Stimulated activated CD8-positive, alpha-beta memory T cell treated with anti-CD3 and anti-CD28 coated beads, Interleukin-15, amount 100 ng/mL, for 48 hours (primary cell): Measurements from ENCODE around the gene STK33.

Source experiments
- DNase-seq, 2 donors: peaks; one replicate each; pipeline ENCODE4 v3.0.0-alpha.2; 2020; ENCODE audit warnings: low read depth in 2 of 2

The STK33 gene

DNA sequence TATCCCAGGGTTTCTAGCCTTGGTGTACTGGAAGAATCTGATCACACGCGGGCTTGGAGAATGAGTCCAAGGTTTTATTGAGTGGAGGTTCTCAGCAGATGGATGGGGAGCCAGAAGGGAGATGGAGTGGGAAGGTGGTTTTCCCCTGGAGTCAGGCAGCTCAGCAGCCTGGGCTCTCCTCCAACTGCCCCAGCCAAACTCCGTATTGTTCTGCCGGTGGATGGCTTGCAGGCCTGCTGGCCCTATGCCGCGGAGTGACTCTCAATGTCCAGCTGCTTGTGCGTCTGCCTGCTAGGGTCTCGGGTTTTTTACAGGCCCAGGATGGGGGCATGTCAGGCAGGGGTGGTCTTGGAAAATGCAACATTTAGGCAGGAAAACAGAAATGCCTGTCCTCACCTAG, 168.0 kb downstream of the STK33 start:
- no peak for DNase-seq

DNA sequence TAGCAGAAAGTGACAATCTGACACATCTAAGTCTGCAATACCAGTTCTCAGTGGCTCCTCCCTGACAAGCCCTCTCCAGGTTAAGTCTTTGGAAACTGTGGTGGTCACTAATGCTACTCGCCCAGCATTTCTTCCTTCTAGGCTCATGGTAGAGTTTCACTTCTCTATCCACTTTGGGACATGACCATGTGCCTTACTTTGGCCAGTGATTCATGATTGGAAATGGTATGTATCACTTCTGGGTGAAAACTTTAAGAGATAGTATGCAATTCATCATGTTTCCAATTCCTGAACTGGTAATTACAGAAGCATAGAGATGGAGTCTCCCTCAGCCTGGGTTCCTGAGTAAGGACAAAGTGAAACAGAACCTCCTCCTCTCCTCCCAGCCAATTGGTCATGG, 178.8 kb downstream of the STK33 start:
- DNase-seq, result no peak

DNA sequence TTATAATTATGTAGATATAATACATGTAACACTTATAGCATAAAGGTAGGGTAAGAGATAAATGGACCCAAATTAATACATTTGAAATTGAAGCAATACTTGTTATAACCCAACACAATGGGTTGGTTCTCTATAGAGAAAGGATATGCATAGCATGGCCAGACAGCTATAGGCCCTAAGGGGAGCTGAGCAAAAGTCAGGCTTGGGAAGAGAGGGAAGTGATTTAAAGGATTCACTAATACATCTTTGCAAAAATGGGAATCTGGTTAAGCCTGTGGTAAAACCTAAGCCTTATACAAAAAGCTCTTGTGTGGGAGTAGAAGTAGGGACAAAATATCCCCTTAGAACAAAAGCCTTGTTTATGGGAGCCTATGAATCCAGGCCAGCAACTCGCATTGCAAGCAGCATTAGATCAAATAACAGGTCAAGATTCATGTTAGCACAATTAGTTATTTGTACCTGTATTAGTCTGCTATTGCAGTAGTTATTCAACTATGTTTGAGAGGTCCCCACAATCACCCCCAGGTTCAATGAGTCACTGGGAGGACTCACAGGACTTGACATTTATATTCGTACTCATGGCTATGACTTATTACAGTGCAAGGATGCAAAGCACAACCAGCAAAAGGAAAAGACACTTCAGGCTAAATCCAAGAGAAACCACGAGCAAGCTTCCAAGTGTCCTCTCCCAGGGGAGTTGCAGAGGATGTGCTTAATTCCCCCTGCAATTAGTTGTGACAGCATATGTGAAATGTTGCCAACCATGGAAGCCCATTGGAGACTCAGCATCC, 185.7 kb downstream of the STK33 start:
- DNase-seq, result no peak

DNA sequence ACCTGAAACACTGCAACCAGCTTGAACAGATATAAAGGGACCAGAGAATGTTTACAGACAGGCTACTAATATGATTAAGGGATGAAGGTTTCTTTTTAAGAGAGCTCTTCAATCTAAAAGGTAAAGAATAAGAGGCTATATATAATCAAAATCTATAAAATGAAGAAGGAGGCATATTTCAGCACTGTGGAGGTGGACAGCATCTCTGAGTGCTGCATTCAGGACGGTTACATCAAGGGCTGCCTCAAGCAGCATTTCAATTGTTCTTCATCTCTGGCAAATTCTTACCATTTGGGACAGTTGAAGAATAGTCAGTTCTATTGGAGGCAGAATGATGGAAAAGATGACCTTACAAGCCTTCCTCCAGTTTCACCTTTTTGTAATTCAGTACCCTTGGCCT, 190.7 kb downstream of the STK33 start:
- DNase-seq, result no peak

DNA sequence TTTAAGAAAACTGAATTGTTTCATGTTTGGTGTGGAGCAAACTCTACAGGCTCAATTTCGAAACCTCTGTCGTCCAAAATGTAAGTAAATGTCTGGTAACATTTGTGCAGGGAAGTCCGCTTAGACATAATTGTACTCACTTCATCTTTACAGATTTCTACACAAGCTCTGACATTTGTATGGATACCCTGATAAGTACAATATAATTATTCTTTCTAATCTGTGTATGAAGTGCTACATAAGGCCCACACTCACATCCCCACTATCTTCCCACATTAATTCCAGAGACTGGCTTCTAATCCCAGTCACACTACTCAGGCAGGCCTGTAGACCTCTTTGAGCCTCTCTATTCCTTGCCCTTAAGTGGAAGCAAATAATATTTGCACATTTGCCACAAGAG, 201.1 kb downstream of the STK33 start:
- no peak for DNase-seq

DNA sequence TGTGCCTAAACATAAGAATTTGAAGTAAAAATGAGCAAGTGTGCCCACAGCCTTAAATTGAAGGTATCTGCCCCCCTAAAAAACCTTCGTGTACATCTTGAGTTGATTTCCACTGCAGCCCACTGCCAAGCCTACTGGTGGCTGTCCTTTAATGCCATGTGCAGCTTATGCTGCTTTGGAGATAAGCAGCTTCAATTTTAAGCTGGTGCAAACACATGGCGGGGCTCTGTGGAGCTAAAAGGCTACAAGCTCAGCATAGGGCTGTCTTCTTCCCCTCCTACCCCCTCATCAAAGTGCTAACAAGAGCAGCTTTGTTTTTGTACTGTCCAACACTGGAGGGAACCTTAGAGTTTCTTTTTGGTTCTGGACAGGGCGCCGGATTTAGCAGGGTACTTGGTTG, 201.9 kb downstream of the STK33 start:
- no peak for DNase-seq

DNA sequence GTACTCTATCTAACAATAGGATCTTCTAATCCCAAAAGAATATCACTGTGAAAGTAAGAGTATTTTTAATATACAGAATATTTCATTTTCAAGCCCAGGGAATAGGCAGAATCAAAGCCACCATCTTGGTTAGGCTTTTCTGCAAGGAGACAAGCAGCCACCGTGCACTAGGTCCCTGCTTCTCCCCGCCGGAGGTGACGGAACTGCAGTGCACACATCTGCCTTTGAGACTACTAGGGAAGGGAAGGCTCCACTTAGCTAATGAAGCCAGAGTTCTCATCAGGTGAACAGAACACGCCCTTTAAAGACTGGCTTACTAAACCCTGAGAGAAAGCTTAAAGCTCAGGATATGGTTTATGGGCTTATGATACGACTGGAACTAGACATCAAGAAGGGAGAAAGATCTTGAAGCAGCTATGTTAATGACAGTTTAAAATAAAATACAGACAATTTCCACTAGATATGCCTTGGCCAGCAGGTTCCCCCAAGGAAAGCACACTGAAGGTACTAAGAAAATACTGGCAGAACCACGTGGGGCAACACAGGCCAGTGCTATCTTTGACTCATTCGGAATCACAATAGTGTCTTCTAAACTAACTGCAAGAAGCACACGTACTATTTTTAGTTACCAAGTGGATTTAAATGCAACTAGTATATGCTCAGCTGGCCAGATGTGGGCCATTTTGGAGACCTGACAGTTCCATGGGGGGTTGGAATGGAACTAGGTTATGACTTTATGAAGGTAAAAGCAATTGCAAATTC, 203.0 kb downstream of the STK33 start:
- DNase-seq, result no peak

DNA sequence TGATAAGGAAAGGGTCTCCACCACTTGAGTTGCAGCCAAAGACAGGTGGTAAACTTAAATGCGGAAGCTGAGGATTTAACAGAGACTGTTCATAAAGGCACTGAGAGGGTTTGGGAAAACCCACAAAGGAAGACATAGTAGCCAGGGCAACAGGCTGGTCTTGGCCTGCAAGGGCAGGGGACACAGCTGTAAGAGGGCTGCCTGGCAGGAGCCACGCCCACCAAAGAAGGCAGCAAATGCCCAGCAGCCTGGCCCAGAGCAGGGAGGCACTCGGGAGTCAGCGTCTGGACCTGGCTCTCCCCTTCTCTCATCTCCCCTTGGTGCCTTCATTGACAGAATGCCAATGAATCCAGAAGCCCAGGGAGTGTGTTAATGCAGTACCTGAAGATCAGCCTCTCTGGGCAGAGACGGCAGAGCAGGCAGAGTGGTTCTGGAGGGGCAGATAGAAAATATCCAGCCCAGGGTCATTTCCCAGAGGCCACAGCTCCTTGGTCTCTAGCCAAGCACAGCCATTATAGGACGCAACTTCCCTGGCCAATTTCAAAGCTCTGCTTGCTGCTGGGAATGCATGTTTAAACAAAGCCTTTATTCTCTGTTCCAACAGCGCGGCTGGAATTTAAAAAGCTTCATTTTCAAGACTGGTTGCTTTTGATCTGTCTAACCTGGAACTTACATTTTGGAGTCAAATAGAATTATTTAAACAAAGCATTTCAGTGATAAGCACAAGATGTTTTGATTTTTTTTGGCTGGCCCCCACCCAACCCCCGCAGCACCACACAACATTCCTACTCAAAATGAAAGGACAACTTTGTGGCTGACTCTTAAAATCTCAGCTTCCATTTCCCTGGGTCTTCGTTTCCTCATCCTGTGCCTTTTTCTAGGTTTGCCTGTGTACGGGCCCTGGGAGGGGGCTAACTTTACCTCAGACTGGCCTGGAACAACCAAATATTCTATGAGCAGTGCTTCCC, 204.7 kb downstream of the STK33 start:
- DNase-seq, result no peak

DNA sequence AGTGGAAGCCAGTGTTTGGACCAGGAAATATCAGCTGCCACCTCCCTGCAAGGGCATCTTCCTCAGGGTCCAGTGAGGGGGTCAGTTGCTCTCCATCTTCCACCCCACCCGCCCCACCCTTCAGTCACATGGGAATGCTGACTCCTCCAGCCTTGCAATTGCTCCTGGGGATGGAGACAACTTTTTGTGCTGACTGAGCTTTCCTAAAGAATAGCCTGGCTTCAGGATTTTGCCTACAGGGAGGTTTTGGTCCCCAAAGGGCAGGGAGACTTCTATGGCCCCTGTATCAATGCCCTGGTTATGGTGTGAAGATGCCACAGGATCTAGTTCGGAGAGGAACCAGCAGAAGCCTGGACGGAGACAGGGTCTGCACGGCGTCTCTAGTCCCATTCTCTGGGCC, 206.3 kb downstream of the STK33 start:
- no peak for DNase-seq

DNA sequence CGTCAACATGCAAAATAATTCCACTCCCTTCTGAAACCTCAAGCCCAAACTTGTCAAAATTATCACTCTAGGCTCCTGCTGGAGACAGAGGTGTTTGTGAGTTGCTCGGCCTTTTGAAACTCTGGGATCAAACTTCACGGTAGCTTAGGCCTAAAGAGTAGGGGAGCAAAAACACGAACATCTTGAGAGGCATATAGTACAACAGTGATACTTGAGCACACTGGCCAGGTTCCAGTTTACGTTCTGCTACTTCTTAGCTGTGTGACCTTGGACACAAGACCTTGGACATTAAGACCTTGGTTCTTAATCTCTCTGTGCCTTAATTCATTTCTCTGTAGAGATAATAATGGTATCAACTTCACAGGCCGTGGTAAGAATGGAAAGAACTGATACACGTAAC, 206.9 kb downstream of the STK33 start:
- no peak for DNase-seq

DNA sequence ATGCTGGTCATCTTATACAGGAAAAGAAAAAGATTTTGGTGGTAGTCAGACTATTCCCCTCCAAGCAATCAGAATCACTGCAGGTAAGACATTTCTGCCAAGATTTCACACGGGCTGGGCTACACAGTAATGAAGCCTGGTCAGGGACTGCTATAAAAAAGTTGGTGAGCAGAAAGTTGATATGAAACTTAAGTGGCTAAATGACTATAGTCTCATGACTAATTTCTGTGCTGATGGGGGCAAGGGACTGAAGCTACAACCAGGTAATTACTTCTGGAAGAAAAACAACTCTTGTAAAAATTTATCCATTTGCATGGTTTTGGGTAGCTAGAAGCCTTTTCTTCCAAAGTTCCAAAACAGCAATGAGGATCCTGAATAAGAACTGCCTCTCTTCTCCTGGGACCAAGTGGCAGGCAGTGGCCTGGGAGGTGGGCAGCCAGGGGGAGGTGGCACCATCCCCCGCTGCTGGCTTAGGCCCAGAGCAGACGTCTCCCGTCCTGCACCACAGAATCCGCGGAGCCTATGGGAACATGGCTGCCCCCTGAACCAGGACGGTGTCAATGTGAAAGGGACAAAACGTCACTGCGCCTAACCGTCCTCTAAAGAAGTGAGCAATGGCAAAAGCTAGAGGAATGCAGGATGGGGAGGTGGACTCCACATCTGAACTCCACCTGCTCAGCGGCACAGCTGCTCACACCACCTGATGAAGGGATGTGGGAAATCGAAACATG, 207.7 kb downstream of the STK33 start:
- no peak for DNase-seq

DNA sequence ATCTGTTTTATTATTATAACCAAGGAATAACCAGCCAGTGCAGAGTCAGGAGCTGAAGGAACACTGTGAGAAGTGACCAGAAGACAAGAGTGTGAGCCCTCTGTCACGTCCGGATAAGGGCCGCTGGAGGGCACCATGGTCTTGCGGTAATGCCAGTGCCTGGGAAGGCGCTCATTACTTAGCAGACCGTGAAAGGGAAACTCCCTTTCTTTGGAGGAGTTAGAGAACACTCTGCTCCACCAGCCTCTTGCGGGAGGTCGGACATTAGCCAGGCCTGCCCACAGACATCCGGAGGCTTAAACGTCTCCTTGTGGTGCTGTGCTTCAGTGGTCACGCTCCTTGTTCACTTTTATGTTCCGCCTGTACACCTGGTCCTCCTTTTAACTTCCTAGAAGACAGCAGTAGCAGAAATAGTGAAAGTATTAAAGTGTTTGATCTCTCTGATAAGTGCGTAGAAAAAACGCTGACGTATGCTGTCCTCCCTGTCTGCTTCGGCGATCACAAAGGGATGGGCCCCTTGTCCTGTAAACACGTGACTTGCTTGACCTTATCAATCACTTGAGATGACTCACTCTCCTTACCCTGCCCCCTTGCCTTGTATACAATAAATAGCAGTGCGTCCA, 209.7 kb downstream of the STK33 start:
- no peak for DNase-seq

DNA sequence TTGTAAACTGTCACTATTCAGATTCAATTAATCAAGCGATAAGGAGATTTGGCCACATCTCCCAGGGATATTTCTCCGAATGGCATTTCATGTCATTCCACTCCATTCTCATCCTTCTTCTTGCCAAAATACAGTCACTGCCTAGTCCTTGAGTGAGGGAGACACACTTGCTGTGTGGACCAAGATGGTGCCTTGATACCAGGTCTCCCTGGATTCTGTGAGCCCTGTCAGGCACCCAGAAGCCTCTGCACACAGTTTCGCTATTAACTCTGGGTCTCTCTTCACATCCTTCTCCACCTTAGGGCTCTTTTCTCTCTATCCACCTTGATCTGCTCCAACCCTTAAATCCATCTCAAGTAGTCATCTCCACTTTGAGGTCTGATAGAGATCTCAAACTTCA, 210.4 kb downstream of the STK33 start:
- DNase-seq, result no peak

DNA sequence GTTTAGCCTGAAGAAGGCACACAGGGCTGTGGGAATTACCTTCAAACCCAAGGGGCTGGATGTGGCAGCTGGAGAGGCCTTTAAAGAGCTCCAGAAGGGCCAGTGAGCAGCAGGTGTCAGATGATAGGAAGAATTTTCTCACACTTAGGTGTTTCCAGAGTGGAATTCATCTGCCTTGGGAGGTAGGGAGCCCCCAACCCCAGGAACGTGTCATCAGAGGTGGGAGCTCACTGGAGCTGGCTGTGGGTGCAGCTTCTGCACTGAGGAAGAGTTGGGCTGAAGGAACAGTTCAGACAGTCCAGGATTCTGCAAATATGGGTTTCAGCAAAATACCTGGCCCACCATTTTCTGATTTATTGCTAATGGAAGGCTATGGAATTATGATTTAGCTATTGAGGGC, 210.8 kb downstream of the STK33 start:
- DNase-seq, result no peak

DNA sequence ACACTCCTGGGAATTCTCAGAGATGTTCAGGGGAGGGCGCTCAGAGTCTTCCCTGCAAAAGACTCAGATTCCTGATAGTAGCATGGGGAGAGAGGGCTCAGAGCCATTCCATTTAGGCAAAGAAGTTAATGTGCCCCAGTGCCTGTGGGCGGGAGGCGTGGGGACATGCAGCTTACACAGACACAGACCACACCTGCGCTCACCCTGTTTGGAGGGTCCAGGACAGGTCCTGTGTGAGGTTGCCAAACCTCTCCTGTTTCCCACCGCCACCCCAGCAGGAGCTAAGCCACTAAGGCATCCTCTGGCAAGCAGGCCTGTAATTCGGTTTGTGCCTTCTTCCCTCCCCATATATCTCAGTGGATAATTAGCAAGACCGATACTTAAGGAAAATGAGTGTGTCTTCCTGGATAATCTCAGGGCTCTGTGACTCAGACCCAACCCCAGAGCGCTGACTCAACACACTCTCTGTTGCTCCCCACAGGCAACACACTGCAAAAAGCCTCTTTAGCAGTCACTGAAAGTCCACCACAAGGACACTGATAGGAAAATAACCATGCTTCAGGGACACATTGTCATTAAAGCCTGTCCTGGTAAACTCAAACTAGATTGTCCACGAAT, 211.5 kb downstream of the STK33 start:
- DNase-seq, result no peak

DNA sequence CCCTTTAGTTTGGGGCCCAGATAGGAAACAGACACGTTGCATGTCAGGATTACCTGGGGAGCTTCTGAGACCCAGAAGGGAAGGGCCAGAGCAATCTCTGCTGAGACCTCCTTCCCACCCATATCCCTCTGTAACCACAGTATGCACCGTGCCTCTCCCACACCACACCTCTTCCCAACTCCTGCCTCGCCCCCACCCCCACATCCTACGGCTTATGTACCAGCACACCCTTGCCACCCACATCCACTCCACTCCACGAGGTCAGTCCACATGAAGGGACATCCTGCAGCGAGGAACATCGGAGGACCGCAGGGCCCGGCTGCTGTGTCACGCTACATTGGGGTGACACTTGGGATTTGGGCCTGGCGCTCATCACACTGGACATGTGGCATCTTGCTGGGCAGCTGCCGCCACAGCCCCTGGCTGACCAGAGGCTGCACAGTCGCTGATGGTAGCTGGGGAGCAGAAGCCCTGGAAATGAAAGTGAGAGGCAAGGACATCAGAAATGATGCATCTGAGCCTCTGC, 212.1 kb downstream of the STK33 start:
- DNase-seq, result no peak

DNA sequence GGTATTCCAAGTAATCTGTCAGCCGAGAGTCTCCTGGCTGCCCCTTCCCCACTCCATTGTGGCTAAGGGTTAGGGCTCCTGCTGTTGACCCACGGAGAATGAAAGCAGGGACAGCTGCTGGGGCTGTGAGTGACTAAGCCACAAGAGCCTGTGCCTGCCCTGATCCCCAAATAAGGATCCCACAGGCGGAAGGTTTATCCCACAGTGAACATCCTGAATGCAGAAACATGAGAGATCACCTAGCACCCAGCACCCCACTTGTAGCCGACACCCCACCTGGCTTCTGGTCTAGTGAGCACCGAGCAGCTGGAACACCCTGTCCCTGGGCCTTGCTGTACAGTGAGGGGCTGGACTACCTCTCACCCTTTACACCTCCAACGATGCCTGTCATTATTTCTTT, 212.7 kb downstream of the STK33 start:
- DNase-seq, result no peak

DNA sequence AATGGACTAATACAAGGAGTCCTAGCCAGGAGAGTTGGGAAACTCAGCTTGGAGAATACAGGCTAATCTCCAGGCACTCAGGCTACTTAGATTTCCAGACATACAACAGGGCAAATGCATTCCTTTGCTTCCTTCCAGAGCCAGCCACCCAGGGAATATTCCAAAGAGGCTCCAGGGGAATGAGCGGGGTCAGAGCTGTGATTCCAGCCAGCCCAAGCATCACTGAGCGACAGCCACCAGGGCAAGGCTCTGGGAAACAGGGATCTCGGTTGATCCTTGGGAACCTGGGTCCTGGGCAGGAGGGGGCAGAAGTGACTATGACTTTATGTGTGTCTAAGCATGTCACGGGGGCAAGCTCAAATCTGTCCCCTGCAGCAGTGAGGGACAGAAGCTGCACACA, 218.1 kb downstream of the STK33 start:
- no peak for DNase-seq

DNA sequence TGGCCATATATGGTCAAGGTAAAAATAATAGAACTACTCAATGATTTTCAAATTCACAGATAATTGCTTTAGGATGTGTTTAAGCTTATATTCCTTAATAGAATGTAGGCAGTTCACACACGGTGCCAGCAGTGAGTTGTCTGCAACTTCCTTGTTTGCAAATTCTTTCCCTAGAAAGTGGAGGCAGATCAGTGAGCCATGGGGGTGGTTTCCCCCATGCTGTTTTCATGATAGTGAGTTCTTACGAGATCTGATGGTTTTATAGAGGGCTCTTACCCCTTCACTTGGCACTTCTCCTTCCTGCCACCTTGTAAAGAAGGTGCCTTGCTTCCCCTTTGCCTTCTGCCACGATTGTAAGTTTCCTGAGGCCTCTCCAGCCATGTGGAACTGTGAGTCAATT, 218.6 kb downstream of the STK33 start:
- DNase-seq, result no peak

DNA sequence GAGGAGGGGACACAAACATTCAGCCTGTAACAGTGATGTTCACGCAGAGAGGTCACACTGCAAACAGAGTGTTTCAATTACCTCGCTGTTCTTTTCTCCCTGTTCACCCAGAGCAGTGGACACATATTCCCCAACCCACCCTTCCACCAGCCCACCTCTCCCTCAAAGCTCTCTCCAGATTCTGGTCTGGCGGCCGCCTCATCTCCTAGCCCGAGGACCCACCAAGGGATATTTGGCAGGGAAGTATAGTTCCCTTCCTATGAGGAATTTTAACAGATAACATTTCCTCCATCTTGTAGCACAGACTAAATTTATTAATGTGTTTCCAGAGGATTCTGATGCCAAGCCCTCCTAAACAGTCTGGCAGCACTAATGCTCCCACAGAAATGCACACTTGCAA, 219.3 kb downstream of the STK33 start:
- no peak for DNase-seq
